ENCODE measurements around the gene TAF1B.

DNA sequence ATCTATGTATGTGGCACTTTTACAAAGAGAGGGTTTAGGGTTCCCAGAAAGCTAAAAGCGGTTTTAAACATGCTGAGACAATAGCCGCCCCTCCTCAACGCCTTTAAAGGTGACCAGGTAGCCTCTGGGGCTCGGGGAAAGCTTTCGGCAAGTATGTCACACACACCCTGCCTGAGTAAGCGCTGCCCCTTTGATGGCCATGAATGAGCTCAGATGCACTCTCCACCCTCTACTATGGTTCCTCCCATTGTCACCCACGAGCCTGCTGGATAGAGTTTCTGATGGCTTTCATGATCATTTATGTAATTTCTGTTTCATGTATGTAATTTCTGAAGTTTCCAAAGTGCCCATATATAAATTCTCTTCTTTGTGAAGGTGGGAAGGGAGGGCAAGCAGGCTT, 64.1 kb downstream of the TAF1B start:
- TF ChIP-seq POLR2A (IDR thresholded peaks at IDR 0.05; ENCODE audit: low read depth, low read length) (no peak), POLR2AphosphoS5 (IDR thresholded peaks at IDR 0.05; ENCODE audit: low read depth, low read length) (no peak)

Data from GM12892 (cell line).